A549 (cell line): ENCODE data around the gene SPECC1L.

Source experiments
- HDAC2 ChIP-seq: fragments of 200-600 bp; sonication (generic); IDR thresholded peaks from 2 replicates; pipeline ENCODE4 v1.6.1; 2016
- MAFK ChIP-seq: fragments of 450-650 bp; IDR thresholded peaks from 2 replicates; pipeline ENCODE4 v1.6.1; 2014; ENCODE audit not compliant: partially characterized antibody
- MYC ChIP-seq: IDR thresholded peaks from 2 replicates; pipeline ENCODE4 v1.6.1; 2012; ENCODE audit warnings: mild to moderate bottlenecking, inconsistent platforms, low read length, improper control_type of control experiment, borderline replicate concordance
- POLR2AphosphoS2 ChIP-seq: conservative IDR thresholded peaks from 2 replicates; pipeline ENCODE4 v1.6.1; 2012; ENCODE audit warnings: low read length, improper control_type of control experiment, inconsistent platforms
- SREBF2 ChIP-seq: fragments of 450-650 bp; IDR thresholded peaks from 2 replicates; pipeline ENCODE4 v1.6.1; 2014; ENCODE audit warnings: mild to moderate bottlenecking, moderate library complexity
- ZC3H11A ChIP-seq: fragments of 450-650 bp; IDR thresholded peaks from 2 replicates; pipeline ENCODE4 v1.6.1; 2014; ENCODE audit warnings: antibody characterized with exemption, mild to moderate bottlenecking
- TF ChIP-seq, protein P1 (sequence below): fragments of >200 bp; sonication (Bioruptor Twin); formaldehyde crosslinking; IDR thresholded peaks from 3 replicates; pipeline ENCODE4 v1.5.1; 2016

DNA sequence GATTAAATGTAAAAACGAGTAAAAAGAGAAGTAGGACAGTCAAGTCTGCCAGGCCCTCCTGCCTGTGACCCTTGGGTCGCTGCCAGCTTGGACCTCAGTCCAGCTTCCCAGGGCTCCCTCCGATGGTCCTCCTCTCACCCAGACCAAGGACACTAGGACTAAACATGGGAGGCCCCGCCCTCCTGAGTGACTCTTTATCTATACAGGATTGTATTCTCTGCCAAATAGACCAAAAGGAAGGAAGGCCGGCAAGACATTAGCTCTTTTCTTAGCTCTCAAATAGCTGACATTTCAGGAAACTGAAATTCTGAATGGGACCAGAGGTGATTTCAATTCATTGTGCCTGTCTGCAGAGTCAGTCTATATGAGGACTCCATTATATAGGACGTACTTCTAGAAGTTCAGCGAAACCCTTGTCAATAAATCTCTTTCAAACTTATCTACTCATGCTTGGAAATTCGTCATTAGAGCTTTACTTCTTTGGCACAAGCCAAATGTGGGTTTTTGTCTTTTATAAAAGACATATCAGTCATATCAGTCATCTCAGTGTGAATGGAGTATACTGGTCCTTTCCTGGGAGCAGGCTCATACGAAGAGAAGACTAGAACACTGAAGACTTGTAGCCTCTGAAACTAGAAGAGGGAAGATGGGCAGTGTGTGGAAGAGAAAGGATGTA lies 185.3 kb downstream of the SPECC1L start:
- no peak for TF ChIP-seq POLR2AphosphoS2
- no peak for TF ChIP-seq MAFK
- TF ChIP-seq HDAC2 = no peak
- no peak for TF ChIP-seq MYC
- TF ChIP-seq SREBF2 = no peak
- TF ChIP-seq, protein P1, sequence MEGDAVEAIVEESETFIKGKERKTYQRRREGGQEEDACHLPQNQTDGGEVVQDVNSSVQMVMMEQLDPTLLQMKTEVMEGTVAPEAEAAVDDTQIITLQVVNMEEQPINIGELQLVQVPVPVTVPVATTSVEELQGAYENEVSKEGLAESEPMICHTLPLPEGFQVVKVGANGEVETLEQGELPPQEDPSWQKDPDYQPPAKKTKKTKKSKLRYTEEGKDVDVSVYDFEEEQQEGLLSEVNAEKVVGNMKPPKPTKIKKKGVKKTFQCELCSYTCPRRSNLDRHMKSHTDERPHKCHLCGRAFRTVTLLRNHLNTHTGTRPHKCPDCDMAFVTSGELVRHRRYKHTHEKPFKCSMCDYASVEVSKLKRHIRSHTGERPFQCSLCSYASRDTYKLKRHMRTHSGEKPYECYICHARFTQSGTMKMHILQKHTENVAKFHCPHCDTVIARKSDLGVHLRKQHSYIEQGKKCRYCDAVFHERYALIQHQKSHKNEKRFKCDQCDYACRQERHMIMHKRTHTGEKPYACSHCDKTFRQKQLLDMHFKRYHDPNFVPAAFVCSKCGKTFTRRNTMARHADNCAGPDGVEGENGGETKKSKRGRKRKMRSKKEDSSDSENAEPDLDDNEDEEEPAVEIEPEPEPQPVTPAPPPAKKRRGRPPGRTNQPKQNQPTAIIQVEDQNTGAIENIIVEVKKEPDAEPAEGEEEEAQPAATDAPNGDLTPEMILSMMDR = no peak
- TF ChIP-seq ZC3H11A = no peak
